GM12873 (cell line): ENCODE measurements around the gene CNR1.

Experiments used
- CTCF ChIP-seq: IDR thresholded peaks from 2 replicates; pipeline ENCODE4 v1.5.1; 2012; ENCODE audit warnings: low read depth, mild to moderate bottlenecking, moderate library complexity, low read length, control low read depth; ENCODE audit not compliant: insufficient read depth; ENCODE audit errors: missing control alignments

CNR1 gene

GRCh38 chr6:88165844-88166492 is at the start of gene CNR1:
CNR1 (minus strand) TSS chr6:88166347; CDS start chr6:88145274, 21,073 bp downstream.
- TF ChIP-seq CTCF, result no peak

GRCh38 chr6:88211446-88211845 is 45.3 kb upstream of the CNR1 start:
- no peak for TF ChIP-seq CTCF

- TF ChIP-seq CTCF, result no peak
Measured at GRCh38 chr6:88209301-88209700, 43.2 kb upstream of the CNR1 start.

- TF ChIP-seq CTCF, result no peak
Measured at GRCh38 chr6:88208726-88209125, 42.6 kb upstream of the CNR1 start.

- TF ChIP-seq CTCF, result no peak
Measured at GRCh38 chr6:88184921-88185320, 18.8 kb upstream of the CNR1 start.

GRCh38 chr6:88183471-88183870 is 17.3 kb upstream of the CNR1 start:
- TF ChIP-seq CTCF, result no peak

- TF ChIP-seq CTCF, result no peak
Measured at GRCh38 chr6:88179692-88180091, 13.5 kb upstream of the CNR1 start.
